Esophagus (tissue), 2 donors: ENCODE measurements around the gene FAM53B. TPM values are rescaled to one million over a fixed set of nuclear protein-coding genes. Genes with fewer than 3 reads are reported as not detected.

Experiments used
- H3K27ac ChIP-seq, 2 donors: one replicate each; pipeline ENCODE4 v1.5.1; 2013; ENCODE audit warnings: low read depth in 2 of 2, mild to moderate bottlenecking in 2 of 2, inconsistent platforms in 1 of 2, low read length in 1 of 2, moderate library complexity in 1 of 2
- H3K27me3 ChIP-seq, 2 donors: one replicate each; pipeline ENCODE4 v1.6.1; 2013; ENCODE audit warnings: low read length in 2 of 2, control low read depth in 1 of 2, mild to moderate bottlenecking in 1 of 2; ENCODE audit not compliant: insufficient read depth in 2 of 2, control insufficient read depth in 1 of 2
- H3K36me3 ChIP-seq, 2 donors: one replicate each; pipeline ENCODE4 v1.6.1; 2013; ENCODE audit warnings: low read length in 1 of 2; ENCODE audit not compliant: control insufficient read depth in 2 of 2, insufficient read depth in 2 of 2
- H3K4me1 ChIP-seq, 2 donors: one replicate each; pipeline ENCODE4 v1.6.1; 2013; ENCODE audit warnings: low read length in 1 of 2; ENCODE audit not compliant: control insufficient read depth in 2 of 2, insufficient read depth in 2 of 2
- H3K4me3 ChIP-seq, 2 donors: one replicate each; pipeline ENCODE4 v1.5.1; 2013; ENCODE audit warnings: low read length in 2 of 2, mild to moderate bottlenecking in 2 of 2, low read depth in 1 of 2, moderate library complexity in 1 of 2
- H3K9me3 ChIP-seq, 2 donors: one replicate each; pipeline ENCODE4 v1.6.1; 2013; ENCODE audit warnings: mild to moderate bottlenecking in 2 of 2, low read depth in 1 of 2, low read length in 1 of 2, moderate library complexity in 1 of 2; ENCODE audit not compliant: control insufficient read depth in 2 of 2, insufficient read depth in 1 of 2
- WGBS, 2 donors: extraction: QIAGEN DNeasy Blood & Tissue Kit; methylation state at CpG; one replicate each; pipeline ENCODE4 v1.1.7; 2013; 5-methylcytosine and 5-hydroxymethylcytosine counted together
- polyA plus RNA-seq, 2 donors: library from polyadenylated mRNA; stranded (reverse); fragments of 200-250 nt; gene quantifications; one replicate each; pipeline ENCODE4 v1.2.3, GENCODE V29; 2013
- donor health status: healthy with polysubstance abuse.
- donor health status: Bipolar disorder and iron deficiency.

The FAM53B gene
- polyA plus RNA-seq, 2 donors: 9.0 to 16.8 TPM

DNA sequence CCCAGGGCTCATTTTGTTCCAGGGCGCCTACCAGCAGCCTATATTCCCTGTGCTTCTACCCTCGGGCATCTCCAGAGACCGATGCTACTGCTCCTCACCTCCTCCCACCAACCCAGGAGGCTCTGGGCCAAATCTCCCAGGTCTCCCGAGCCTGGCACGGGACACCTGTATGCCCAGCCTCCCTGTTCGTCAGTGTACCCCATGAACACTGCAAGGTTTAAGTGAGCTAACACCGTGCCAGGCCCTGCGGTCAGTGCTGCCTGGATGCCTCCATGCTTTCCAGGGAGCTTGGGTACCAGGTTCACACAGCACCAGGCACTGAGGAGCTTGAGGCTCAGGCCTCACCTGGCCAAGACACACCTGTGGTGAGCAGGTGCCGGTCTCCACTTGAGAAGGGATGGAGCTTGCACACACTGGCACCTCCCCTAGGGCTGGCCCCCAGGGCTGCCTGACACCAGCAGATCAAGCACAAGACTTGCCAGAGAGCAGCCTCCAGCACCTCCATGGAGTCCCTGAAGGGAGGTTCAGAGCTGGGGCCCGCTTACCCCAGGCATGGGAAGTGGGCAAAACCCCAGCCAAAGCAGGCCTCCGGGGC, 80.3 kb downstream of the FAM53B start:
- no peaks in the 10 kb centered on the region for H3K27me3 ChIP-seq
- peaks cover 0 to 18% of the 10 kb centered on the region in 2 donors for H3K36me3 ChIP-seq
- H3K27ac ChIP-seq: no peak overlapping the region
- 73 to 87% methylated on average over 10 to 11 of the region's 11 CpGs for WGBS, 2 donors
- peaks cover 8 to 31% of the 10 kb centered on the region in 2 donors for H3K4me1 ChIP-seq
- no peaks in the 10 kb centered on the region for H3K9me3 ChIP-seq
- H3K4me3 ChIP-seq: no peak overlapping the region

DNA sequence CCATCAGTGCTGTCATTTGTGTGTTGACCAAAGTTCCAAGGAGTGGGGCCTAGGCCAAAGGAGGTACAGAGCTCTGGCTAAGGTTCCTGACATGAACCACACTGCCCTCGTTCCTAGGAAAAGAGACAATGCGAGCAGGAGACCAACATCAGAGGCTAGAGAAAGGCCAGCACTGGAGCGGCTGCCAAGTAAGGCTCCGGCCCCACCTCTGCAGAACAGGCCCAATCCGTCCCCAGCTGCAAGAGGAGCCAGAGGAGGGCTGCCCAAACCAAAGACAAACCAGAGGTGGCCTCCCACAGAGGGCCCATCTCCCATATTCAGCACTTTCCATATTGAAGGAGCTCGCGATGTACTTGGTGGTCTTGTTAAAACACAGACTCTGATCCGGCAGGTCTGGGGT, 81.0 kb downstream of the FAM53B start:
- WGBS, 2 donors: 83 to 94% methylated on average over 8 of the region's 8 CpGs
- Histone ChIP-seq H3K36me3 (peaks cover 0 to 18% of the 10 kb centered on the region in 2 donors), H3K4me1 (peaks cover 8 to 32% of the 10 kb centered on the region in 2 donors), H3K27me3 (no peaks in the 10 kb centered on the region), H3K27ac (no peak overlapping the region), H3K4me3 (no peak overlapping the region), H3K9me3 (no peaks in the 10 kb centered on the region)

DNA sequence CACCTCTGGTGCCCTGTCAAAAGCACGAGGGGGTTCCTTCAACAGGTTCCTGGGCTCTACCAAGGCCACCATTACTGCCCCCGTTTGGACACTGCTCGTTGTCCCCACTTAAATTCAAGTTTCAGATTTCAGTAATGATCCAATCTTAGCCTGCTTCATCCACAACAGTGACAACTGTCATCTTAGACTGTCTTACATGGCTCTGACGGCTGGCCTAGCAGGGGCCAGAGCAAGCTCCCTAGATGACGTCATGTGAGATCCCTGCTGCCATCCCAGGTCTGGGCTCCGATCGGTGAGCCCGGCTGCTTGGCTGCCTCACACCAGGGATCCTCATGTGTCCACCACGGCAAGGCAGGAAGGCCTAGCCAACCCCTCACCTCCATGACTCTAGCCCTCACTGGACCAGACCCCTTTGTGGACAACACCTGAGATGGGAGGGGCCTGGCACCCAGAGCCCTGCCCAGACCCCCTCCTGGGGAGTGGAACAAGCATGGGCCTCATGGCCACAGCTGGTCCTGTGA, 82.5 kb downstream of the FAM53B start:
- H3K4me3 ChIP-seq: no peak overlapping the region
- no peaks in the 10 kb centered on the region for H3K27me3 ChIP-seq
- H3K4me1 ChIP-seq: peaks cover 3 to 25% of the 10 kb centered on the region in 2 donors
- no peak overlapping the region for H3K27ac ChIP-seq
- WGBS, 2 donors: 88 to 93% methylated on average over 9 of the region's 9 CpGs
- no peaks in the 10 kb centered on the region for H3K9me3 ChIP-seq
- H3K36me3 ChIP-seq: peaks cover 0 to 16% of the 10 kb centered on the region in 2 donors

- Histone ChIP-seq H3K4me1 (peaks cover 0 to 26% of the 10 kb centered on the region in 2 donors), H3K36me3 (peaks cover 0 to 14% of the 10 kb centered on the region in 2 donors)
Measured at GRCh38 chr10:124660404-124661125, 83.6 kb downstream of the FAM53B start.

DNA sequence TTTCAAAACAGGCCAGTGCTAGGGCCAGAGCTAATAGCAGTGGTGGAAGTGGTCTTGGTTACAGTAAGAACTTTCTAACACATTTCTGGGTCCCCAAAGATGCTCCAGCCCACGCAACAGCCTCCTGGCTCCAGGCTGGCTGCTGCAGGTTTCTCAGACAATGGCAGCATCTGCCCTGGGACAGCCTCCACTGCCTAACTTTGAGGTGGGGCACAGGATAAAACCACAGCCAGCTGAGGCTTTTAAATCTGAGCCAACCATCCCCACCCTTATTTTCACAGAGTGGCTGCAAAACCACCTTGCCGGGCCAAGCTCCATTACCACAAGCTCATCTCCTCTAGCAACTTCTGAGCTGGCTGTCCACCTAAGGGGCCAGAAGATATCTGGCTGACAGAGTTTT, 84.8 kb downstream of the FAM53B start:
- 28 to 47% methylated on average over 2 of the region's 2 CpGs for WGBS, 2 donors

More at GRCh38 chr10:124660404-124661125, 83.6 kb downstream of the FAM53B start:
- 77 to 81% methylated on average over 12 of the region's 12 CpGs for WGBS, 2 donors
- Histone ChIP-seq H3K4me3 (no peak overlapping the region), H3K27ac (no peak overlapping the region), H3K27me3 (no peaks in the 10 kb centered on the region), H3K9me3 (no peaks in the 10 kb centered on the region)

GRCh38 chr10:124658591-124659242, 85.5 kb downstream of the FAM53B start:
- H3K4me1 ChIP-seq: peaks cover 6 to 39% of the 10 kb centered on the region in 2 donors
- peak overlapping the region in 1 of 2 donors; percentile 21 for H3K27ac ChIP-seq
- WGBS, 2 donors: 88 to 89% methylated on average over 12 of the region's 12 CpGs
- no peak overlapping the region for H3K4me3 ChIP-seq
- H3K9me3 ChIP-seq: no peaks in the 10 kb centered on the region
- H3K27me3 ChIP-seq: no peaks in the 10 kb centered on the region
- H3K36me3 ChIP-seq: peaks cover 0 to 8% of the 10 kb centered on the region in 2 donors

More for the DNA sequence above, 84.8 kb downstream of the FAM53B start:
- Histone ChIP-seq H3K27ac (peak overlapping the region in 1 of 2 donors; percentile 21), H3K36me3 (peaks cover 0 to 14% of the 10 kb centered on the region in 2 donors), H3K9me3 (no peaks in the 10 kb centered on the region), H3K4me3 (no peak overlapping the region), H3K4me1 (peaks cover 5 to 34% of the 10 kb centered on the region in 2 donors), H3K27me3 (no peaks in the 10 kb centered on the region)

GRCh38 chr10:124657806-124658205, 86.4 kb downstream of the FAM53B start:
- WGBS, 2 donors: 61 to 65% methylated on average over 9 of the region's 9 CpGs
- Histone ChIP-seq H3K27ac (peak overlapping the region in 1 of 2 donors; percentile 33), H3K4me1 (peaks cover 6 to 46% of the 10 kb centered on the region in 2 donors), H3K9me3 (no peaks in the 10 kb centered on the region), H3K27me3 (no peaks in the 10 kb centered on the region), H3K4me3 (no peak overlapping the region), H3K36me3 (peaks cover 0 to 5% of the 10 kb centered on the region in 2 donors)

DNA sequence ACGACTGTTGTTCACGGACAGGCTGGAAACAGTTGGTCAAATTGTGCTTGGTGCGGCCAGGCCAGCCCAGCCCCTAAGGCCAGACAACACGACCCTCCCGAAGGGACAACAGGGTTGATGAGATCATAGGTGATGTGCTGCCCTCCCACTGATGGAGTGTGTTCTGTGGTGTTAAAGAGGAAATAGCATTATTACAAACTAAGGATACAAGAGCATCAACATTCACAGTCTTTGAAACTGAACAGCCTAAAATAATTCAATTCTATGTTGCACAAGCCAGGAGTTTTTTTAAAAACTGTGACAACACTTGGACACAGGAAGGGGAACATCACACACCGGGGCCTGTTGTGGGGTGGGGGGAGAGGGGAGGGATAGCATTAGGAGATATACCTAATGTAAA, 87.6 kb downstream of the FAM53B start:
- H3K9me3 ChIP-seq: no peaks in the 10 kb centered on the region
- 83 to 85% methylated on average over 6 of the region's 6 CpGs for WGBS, 2 donors
- H3K27me3 ChIP-seq: no peaks in the 10 kb centered on the region
- H3K4me3 ChIP-seq: no peak overlapping the region
- H3K36me3 ChIP-seq: peaks cover 0 to 3% of the 10 kb centered on the region in 2 donors
- peaks cover 8 to 54% of the 10 kb centered on the region in 2 donors for H3K4me1 ChIP-seq
- H3K27ac ChIP-seq: no peak overlapping the region

DNA sequence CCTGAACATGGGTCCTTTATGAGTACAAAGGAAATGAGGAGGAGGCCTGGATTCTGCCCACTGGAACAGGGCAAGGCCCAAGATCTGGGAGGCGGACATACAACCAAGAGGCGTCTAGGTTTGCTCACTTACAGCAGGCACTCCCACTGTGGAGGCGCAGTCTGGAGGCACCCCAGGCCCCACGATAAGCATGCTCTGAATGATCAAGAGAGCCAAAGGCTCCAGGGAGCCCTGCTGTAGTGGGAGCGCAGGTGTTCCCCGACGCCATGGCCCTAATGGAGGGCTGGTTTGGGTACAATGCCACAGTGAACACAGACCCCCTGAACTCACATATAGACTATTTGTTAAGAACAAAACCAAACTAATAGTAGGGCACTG, 88.1 kb downstream of the FAM53B start:
- Histone ChIP-seq H3K4me1 (peaks cover 11 to 57% of the 10 kb centered on the region in 2 donors), H3K27me3 (no peaks in the 10 kb centered on the region), H3K4me3 (no peak overlapping the region), H3K9me3 (no peaks in the 10 kb centered on the region), H3K27ac (peak overlapping the region in 1 of 2 donors; percentile 96), H3K36me3 (peaks cover 0 to 3% of the 10 kb centered on the region in 2 donors)
- WGBS, 2 donors: 95 to 97% methylated on average over 7 of the region's 7 CpGs
